ENCODE data around the gene MORN5.

MORN5 gene

DNA sequence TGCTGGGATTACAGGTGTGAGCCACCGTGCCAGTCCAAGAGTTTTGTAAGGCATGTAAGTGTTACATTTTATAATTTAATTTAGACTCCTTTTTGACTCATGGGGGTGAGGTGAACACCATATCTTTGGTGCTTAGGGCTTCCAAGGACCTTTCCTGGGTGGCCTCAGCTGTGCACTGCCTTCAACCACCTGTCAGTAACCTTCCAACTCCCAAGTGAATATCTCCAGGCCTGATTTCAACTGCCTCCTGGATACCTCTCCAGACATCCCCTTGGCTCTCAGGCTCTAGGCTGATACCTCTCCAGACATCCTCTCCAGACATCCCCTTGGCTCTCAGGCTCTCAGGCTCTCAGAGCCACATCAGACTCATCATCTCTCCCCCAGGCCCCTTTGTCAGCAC, 35.7 kb upstream of the MORN5 start:
- in situ Hi-C loops (cut with HindIII; ENCODE audit: low sequenced_read_pairs) = loop anchor here (10.0 kb wide), 1 partner anchor 231 kb away; no protein-coding TSS in a partner anchor
- DNase-seq (ENCODE audit: low read depth, low spot score) = no peak
- TF ChIP-seq, protein P1, sequence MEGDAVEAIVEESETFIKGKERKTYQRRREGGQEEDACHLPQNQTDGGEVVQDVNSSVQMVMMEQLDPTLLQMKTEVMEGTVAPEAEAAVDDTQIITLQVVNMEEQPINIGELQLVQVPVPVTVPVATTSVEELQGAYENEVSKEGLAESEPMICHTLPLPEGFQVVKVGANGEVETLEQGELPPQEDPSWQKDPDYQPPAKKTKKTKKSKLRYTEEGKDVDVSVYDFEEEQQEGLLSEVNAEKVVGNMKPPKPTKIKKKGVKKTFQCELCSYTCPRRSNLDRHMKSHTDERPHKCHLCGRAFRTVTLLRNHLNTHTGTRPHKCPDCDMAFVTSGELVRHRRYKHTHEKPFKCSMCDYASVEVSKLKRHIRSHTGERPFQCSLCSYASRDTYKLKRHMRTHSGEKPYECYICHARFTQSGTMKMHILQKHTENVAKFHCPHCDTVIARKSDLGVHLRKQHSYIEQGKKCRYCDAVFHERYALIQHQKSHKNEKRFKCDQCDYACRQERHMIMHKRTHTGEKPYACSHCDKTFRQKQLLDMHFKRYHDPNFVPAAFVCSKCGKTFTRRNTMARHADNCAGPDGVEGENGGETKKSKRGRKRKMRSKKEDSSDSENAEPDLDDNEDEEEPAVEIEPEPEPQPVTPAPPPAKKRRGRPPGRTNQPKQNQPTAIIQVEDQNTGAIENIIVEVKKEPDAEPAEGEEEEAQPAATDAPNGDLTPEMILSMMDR (IDR thresholded peaks at IDR 0.05; ENCODE audit: low read depth, low read length) = no peak
- no peak overlapping the region for H3K4me3 ChIP-seq (ENCODE audit: low read depth, low read length)

GRCh38 chr9:122124528-122124927, 35.2 kb upstream of the MORN5 start:
- no peak for DNase-seq (ENCODE audit: low read depth, low spot score)
- TF ChIP-seq, protein P1 (IDR thresholded peaks at IDR 0.05; ENCODE audit: low read depth, low read length) = no peak
- in situ Hi-C loops (cut with HindIII; ENCODE audit: low sequenced_read_pairs) = loop anchor here (10.0 kb wide), 1 partner anchor 230 kb away; no protein-coding TSS in a partner anchor
- H3K4me3 ChIP-seq (ENCODE audit: low read depth, low read length) = no peak overlapping the region

- in situ Hi-C loops (cut with HindIII; ENCODE audit: low sequenced_read_pairs) = loop anchor here (10.0 kb wide), 1 partner anchor 230 kb away; no protein-coding TSS in a partner anchor
- peak; percentile 75 for DNase-seq (ENCODE audit: low read depth, low spot score)
Observed at GRCh38 chr9:122125158-122125508, 34.6 kb upstream of the MORN5 start.

DNA sequence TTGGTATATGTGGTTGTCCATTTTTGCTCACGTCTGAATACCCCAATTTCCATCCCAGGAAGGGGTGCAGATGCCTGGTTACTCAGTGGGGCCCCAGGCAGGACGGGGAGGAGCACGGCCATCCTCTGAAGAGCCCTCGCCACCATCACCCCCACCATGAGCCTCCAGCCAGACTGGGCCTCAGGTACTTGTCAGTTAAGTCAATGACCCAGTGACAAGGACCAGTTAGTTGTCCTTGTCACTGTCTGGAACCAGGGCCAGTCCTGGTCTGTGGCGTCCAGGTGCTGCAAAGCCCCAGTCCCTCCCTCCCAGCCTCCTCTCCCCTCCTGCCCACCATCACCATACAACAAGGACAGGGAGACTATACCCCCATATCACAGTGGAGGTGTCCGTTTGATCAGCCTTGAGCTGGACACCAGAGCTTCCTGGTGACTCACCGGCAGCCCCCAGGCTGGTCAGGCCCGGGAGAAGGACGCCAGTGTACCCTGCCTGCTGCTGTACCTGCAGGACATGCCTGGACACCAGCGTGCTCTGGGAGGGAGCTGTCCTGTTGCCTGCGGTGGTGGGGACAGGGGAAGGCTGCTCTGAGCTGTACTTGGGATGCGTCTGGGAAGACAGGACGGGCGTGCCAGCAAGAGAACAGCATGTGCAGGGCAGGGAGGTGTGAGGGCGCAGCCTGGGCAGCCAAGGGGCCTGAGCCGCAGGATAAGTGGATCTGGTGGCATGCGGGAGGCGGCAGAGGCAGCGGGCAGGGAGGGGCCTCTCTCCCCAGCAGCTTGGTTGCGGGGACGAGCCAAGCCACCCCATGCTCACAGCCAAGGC, 34.0 kb upstream of the MORN5 start:
- no peak overlapping the region for H3K4me3 ChIP-seq (ENCODE audit: low read depth, low read length)
- TF ChIP-seq, protein P1 (IDR thresholded peaks at IDR 0.05; ENCODE audit: low read depth, low read length) = no peak
- peak; percentile 5 for DNase-seq (ENCODE audit: low read depth, low spot score)

More at GRCh38 chr9:122125158-122125508, 34.6 kb upstream of the MORN5 start:
- TF ChIP-seq, protein P1 (IDR thresholded peaks at IDR 0.05; ENCODE audit: low read depth, low read length) = peak; percentile 96
- H3K4me3 ChIP-seq (ENCODE audit: low read depth, low read length) = no peak overlapping the region

GRCh38 chr9:122126331-122127261, 33.1 kb upstream of the MORN5 start:
- in situ Hi-C loops (cut with HindIII; ENCODE audit: low sequenced_read_pairs) = loop anchor here (10.0 kb wide), 1 partner anchor 228 kb away; no protein-coding TSS in a partner anchor
- peak; percentile 5 for DNase-seq (ENCODE audit: low read depth, low spot score)
- TF ChIP-seq, protein P1 (IDR thresholded peaks at IDR 0.05; ENCODE audit: low read depth, low read length) = no peak

More for the DNA sequence above, 34.0 kb upstream of the MORN5 start:
- in situ Hi-C loops (cut with HindIII; ENCODE audit: low sequenced_read_pairs) = loop anchor here (10.0 kb wide), 1 partner anchor 229 kb away; no protein-coding TSS in a partner anchor

GRCh38 chr9:122127396-122127798, 32.3 kb upstream of the MORN5 start:
- DNase-seq (ENCODE audit: low read depth, low spot score) = no peak
- in situ Hi-C loops (cut with HindIII; ENCODE audit: low sequenced_read_pairs) = loop anchor here (10.0 kb wide), 1 partner anchor 227 kb away; no protein-coding TSS in a partner anchor
- TF ChIP-seq, protein P1 (IDR thresholded peaks at IDR 0.05; ENCODE audit: low read depth, low read length) = no peak
- no peak overlapping the region for H3K4me3 ChIP-seq (ENCODE audit: low read depth, low read length)

More at GRCh38 chr9:122126331-122127261, 33.1 kb upstream of the MORN5 start:
- peak overlapping the region; percentile 33 for H3K4me3 ChIP-seq (ENCODE audit: low read depth, low read length)
